ENCODE measurements around the gene CNPPD1.

GRCh38 chr2:219159771-219160185 is 16.9 kb downstream of the CNPPD1 start:
- TF ChIP-seq EZH2 (IDR thresholded peaks at IDR 0.05; ENCODE audit: insufficient read depth, poor library complexity, severe bottlenecking) (no peak), EZH2phosphoT487 (IDR thresholded peaks at IDR 0.05; ENCODE audit: insufficient read depth, low read depth) (no peak)
